C4-2B (cell line): ENCODE measurements around the gene PRDX6.

Experiments
- ZFX ChIP-seq: fragments of 450-650 bp; IDR thresholded peaks from 2 replicates; pipeline ENCODE4 v1.6.1; 2017
- TF ChIP-seq, protein P1 (sequence below): fragments of 450-650 bp; conservative IDR thresholded peaks from 2 replicates; pipeline ENCODE4 v1.5.1; 2017; ENCODE audit warnings: mild to moderate bottlenecking

DNA sequence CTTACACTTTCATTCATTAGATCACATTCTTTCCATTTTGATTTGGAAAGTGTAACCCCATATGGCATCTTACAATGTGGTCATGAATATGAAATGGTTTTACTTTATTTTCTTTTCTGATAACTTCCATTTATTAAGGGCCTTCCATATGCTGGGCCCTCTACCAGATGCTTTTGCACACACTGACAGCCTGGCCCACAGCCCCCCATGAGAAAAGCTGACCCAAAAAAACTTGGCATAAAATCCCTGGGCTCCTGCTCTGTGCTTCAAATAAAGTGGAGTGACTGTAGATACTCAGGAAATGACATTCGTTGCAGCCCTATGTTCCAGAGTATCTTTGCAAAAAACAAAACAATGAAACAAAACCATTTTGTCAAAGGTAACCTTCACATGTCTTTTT is 48.8 kb downstream of the PRDX6 start:
- TF ChIP-seq, protein P1, sequence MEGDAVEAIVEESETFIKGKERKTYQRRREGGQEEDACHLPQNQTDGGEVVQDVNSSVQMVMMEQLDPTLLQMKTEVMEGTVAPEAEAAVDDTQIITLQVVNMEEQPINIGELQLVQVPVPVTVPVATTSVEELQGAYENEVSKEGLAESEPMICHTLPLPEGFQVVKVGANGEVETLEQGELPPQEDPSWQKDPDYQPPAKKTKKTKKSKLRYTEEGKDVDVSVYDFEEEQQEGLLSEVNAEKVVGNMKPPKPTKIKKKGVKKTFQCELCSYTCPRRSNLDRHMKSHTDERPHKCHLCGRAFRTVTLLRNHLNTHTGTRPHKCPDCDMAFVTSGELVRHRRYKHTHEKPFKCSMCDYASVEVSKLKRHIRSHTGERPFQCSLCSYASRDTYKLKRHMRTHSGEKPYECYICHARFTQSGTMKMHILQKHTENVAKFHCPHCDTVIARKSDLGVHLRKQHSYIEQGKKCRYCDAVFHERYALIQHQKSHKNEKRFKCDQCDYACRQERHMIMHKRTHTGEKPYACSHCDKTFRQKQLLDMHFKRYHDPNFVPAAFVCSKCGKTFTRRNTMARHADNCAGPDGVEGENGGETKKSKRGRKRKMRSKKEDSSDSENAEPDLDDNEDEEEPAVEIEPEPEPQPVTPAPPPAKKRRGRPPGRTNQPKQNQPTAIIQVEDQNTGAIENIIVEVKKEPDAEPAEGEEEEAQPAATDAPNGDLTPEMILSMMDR = no peak
- no peak for TF ChIP-seq ZFX
